DOHH2 (cell line): ENCODE results near the gene SLFN5.

Experiments
- H3F3A ChIP-seq: fragments of 200-600 bp; sonication (generic), shearing (Covaris generic); 2 replicates; pipeline ENCODE4 v1.6.0; 2016; ENCODE audit warnings: antibody characterized with exemption, mild to moderate bottlenecking; ENCODE audit not compliant: control insufficient read depth, insufficient read depth
- H3K27ac ChIP-seq: fragments of 200-600 bp; sonication (generic); 2 replicates; pipeline ENCODE4 v1.5.1; 2014; ENCODE audit warnings: low read depth, mild to moderate bottlenecking, low read length, moderate library complexity
- H3K27me3 ChIP-seq: fragments of 200-600 bp; sonication (generic); 2 replicates; pipeline ENCODE4 v1.6.1; 2014; ENCODE audit warnings: mild to moderate bottlenecking, low read length, mixed read lengths; ENCODE audit not compliant: control insufficient read depth
- H3K36me3 ChIP-seq: fragments of 200-600 bp; sonication (generic); 2 replicates; pipeline ENCODE4 v1.6.1; 2014; ENCODE audit warnings: mild to moderate bottlenecking, low read length, moderate library complexity, mixed read lengths; ENCODE audit not compliant: control insufficient read depth
- H3K4me1 ChIP-seq: fragments of 200-600 bp; sonication (generic); 2 replicates; pipeline ENCODE4 v1.6.1; 2014; ENCODE audit warnings: mild to moderate bottlenecking, low read length, mixed read lengths; ENCODE audit not compliant: control insufficient read depth
- H3K4me2 ChIP-seq: fragments of 200-600 bp; sonication (generic); 2 replicates; pipeline ENCODE4 v1.6.0; 2014; ENCODE audit warnings: mild to moderate bottlenecking, low read length, moderate library complexity
- H3K4me3 ChIP-seq: fragments of 200-600 bp; sonication (generic); 2 replicates; pipeline ENCODE4 v1.5.1; 2014; ENCODE audit warnings: mild to moderate bottlenecking, low read length, mixed read lengths
- H3K79me2 ChIP-seq: fragments of 200-600 bp; sonication (generic); 2 replicates; pipeline ENCODE4 v1.6.1; 2014; ENCODE audit warnings: mild to moderate bottlenecking, low read length, mixed read lengths; ENCODE audit not compliant: control insufficient read depth
- H3K9me2 ChIP-seq: fragments of 200-600 bp; sonication (generic); replicated peaks from 2 replicates; pipeline ENCODE4 v1.6.1; 2014; ENCODE audit warnings: mild to moderate bottlenecking, low read length, mixed read lengths; ENCODE audit not compliant: control insufficient read depth
- H3K9me3 ChIP-seq: fragments of 200-600 bp; sonication (generic); 2 replicates; pipeline ENCODE4 v1.6.1; 2014; ENCODE audit warnings: antibody characterized with exemption, low read length, mixed read lengths; ENCODE audit not compliant: control insufficient read depth, insufficient read depth
- H4K20me1 ChIP-seq: fragments of 200-600 bp; sonication (generic); 2 replicates; pipeline ENCODE4 v1.6.0; 2014; ENCODE audit warnings: low read depth, mild to moderate bottlenecking, antibody characterized with exemption, low read length, moderate library complexity; ENCODE audit not compliant: control insufficient read depth, insufficient read depth
- CTCF ChIP-seq: fragments of 200-600 bp; sonication (generic); IDR thresholded peaks from one replicate; pipeline ENCODE4 v1.5.1; 2014; ENCODE audit warnings: antibody characterized with exemption, mild to moderate bottlenecking, low read depth, low read length; ENCODE audit not compliant: poor library complexity, severe bottlenecking
- EZH2phosphoT487 ChIP-seq: fragments of 200-600 bp; sonication (generic); IDR thresholded peaks from 2 replicates; pipeline ENCODE4 v1.6.1; 2017; ENCODE audit warnings: borderline replicate concordance, mild to moderate bottlenecking, antibody characterized with exemption, low read length, moderate library complexity, mixed read lengths

The SLFN5 gene

GRCh38 chr17:35245196-35245486, 2.3 kb downstream of the SLFN5 start:
- peaks cover 24% of the 10 kb centered on the region for H3K4me1 ChIP-seq
- H3K4me3 ChIP-seq = no peak overlapping the region
- no peaks in the 10 kb centered on the region for H3K79me2 ChIP-seq
- H3K9me3 ChIP-seq = no peaks in the 10 kb centered on the region
- no peak overlapping the region for H3K4me2 ChIP-seq
- no peaks in the 10 kb centered on the region for H3K9me2 ChIP-seq
- H4K20me1 ChIP-seq = no peaks in the 10 kb centered on the region
- no peaks in the 10 kb centered on the region for H3F3A ChIP-seq
- peaks cover 3% of the 10 kb centered on the region; the same call in 1 of the 2 replicates for H3K27me3 ChIP-seq
- no peak overlapping the region for H3K27ac ChIP-seq
- TF ChIP-seq CTCF (no peak), EZH2phosphoT487 (no peak)
- H3K36me3 ChIP-seq = no peaks in the 10 kb centered on the region

GRCh38 chr17:35252651-35253050, 9.8 kb downstream of the SLFN5 start:
- Histone ChIP-seq H3K9me2 (no peaks in the 10 kb centered on the region), H3K4me3 (no peak overlapping the region), H3K27me3 (no peaks in the 10 kb centered on the region), H3F3A (no peaks in the 10 kb centered on the region), H4K20me1 (no peaks in the 10 kb centered on the region), H3K4me1 (no peaks in the 10 kb centered on the region), H3K27ac (no peak overlapping the region), H3K36me3 (no peaks in the 10 kb centered on the region), H3K79me2 (no peaks in the 10 kb centered on the region), H3K9me3 (no peaks in the 10 kb centered on the region), H3K4me2 (no peak overlapping the region)
- TF ChIP-seq EZH2phosphoT487 (no peak), CTCF (no peak)

GRCh38 chr17:35254107-35254773, 11.4 kb downstream of the SLFN5 start:
- Histone ChIP-seq H3K36me3 (no peaks in the 10 kb centered on the region), H3K9me2 (no peaks in the 10 kb centered on the region), H3K27me3 (0 out of 2 replicates have a peak, but pooled peaks cover 3% of the 10 kb centered on the region), H3K79me2 (no peaks in the 10 kb centered on the region), H3K4me3 (no peak overlapping the region), H3K9me3 (no peaks in the 10 kb centered on the region), H3K4me2 (no peak overlapping the region), H3K4me1 (no peaks in the 10 kb centered on the region), H3F3A (no peaks in the 10 kb centered on the region), H4K20me1 (no peaks in the 10 kb centered on the region), H3K27ac (no peak overlapping the region)
- TF ChIP-seq CTCF = no peak
- TF ChIP-seq EZH2phosphoT487 = no peak
